Prostate gland (tissue), 1 donor: ENCODE measurements around the gene SIM2.

Source experiments
- POLR2A ChIP-seq: fragments of 450-650 bp; IDR thresholded peaks from one replicate; pipeline ENCODE4 v1.6.1; 2016; ENCODE audit warnings: antibody characterized with exemption, mild to moderate bottlenecking
- POLR2AphosphoS5 ChIP-seq: sonication (generic); formaldehyde crosslinking; IDR thresholded peaks from one replicate; pipeline ENCODE4 v1.6.1; 2017; ENCODE audit warnings: antibody characterized with exemption

DNA sequence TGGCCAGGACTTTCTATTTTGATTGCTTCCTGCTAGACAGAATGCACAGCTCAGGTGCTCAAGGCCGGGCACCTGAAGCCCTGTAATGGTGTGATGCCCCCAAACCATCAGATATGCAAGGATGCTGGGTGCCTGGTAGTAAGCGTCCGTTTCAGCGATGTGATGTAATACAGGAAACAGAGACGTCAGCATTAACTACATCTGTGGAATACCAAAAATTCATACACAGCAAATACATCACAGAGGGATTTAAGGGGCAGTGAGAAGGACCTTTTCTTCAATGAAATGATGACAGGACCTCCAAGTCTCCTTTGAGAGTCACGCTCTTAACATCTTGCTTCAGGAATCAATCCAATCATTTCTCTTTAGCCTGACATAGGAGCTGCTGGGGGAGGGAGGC, 64.4 kb downstream of the SIM2 start:
- no peak for TF ChIP-seq POLR2A
- TF ChIP-seq POLR2AphosphoS5 = no peak
